HCT116 (cell line): ENCODE results near the gene TEX30. TPM values are rescaled to one million over a fixed set of nuclear protein-coding genes. Genes with fewer than 3 reads are reported as not detected.

Source experiments
- ATAC-seq: fragments of 200-7000 bp; cut with Tn5 transposase; 2 replicates; pipeline ENCODE4 v1.9.1; 2020; ENCODE audit warnings: mild to moderate bottlenecking, moderate library complexity
- BruUV-seq: library from RNA; stranded (reverse); fragments of 400-500 nt; replicated peaks from 2 replicates; lab custom pipeline; 2021; lab: Mats Ljungman, UMichigan
- CTCF ChIA-PET: fragments of 300-600 bp; sonication (Branson Sonifier 250); formaldehyde crosslinking; loops from one replicate; lab custom pipeline; 2021; ENCODE audit warnings: antibody characterized with exemption; lab: Charles Lee
- POLR2A ChIA-PET: fragments of 300-600, 350-600 bp; sonication (Branson Sonifier 250); formaldehyde crosslinking; loops from one replicate; lab custom pipeline; 2021; ENCODE audit warnings: antibody characterized with exemption; lab: Charles Lee
- RAD21 ChIA-PET, 2 experiments: fragments of 300-600 bp; sonication (Branson Sonifier 250); formaldehyde crosslinking; loops; one replicate each; lab custom pipeline; 2023; ENCODE audit warnings: low total read pairs in 2 of 2; ENCODE audit not compliant: uncharacterized antibody in 2 of 2, unreplicated experiment in 2 of 2, low non-redundant PET in 1 of 2; lab: Charles Lee
- DNase-seq: peaks from one replicate; pipeline ENCODE4 v3.0.0-alpha.2; 2010; ENCODE audit warnings: low read depth, low spot score
- H2AFZ ChIP-seq: fragments of 200-600 bp; shearing (Covaris generic), sonication (generic); 2 replicates; pipeline ENCODE4 v1.6.1; 2017; ENCODE audit warnings: low read depth, mixed run types, mixed read lengths, antibody characterized with exemption, low read length; ENCODE audit not compliant: poor library complexity, severe bottlenecking
- H3K27ac ChIP-seq: 2 replicates; pipeline ENCODE4 v1.5.1; 2012; ENCODE audit warnings: low read depth, low read length
- H3K27me3 ChIP-seq: fragments of 200-600 bp; sonication (generic); 2 replicates; pipeline ENCODE4 v1.6.1; 2016; ENCODE audit warnings: mixed run types, low read length, mixed read lengths; ENCODE audit not compliant: insufficient read depth
- H3K36me3 ChIP-seq, 2 experiments: fragments of 200-500 bp in 1 of 2; fragments of 200-600 bp in 1 of 2; sonication (Bioruptor generic) in 1 of 2; sonication (generic) in 1 of 2; 2 replicates each; pipeline versions ENCODE4 v1.5.1 to v1.6.1; 2014 to 2016; ENCODE audit warnings: low read length in 2 of 2, inconsistent platforms in 1 of 2, mixed read lengths in 1 of 2, mixed run types in 1 of 2; ENCODE audit not compliant: insufficient read depth in 2 of 2, control insufficient read depth in 1 of 2
- H3K4me1 ChIP-seq, 2 experiments: fragments of 200-600 bp in 1 of 2; sonication (generic) in 1 of 2; 2 replicates each; pipeline versions ENCODE4 v1.5.1 to v1.6.1; 2012 to 2017; ENCODE audit warnings: low read length in 2 of 2, inconsistent platforms in 1 of 2, mild to moderate bottlenecking in 1 of 2, mixed read lengths in 1 of 2, mixed run types in 1 of 2, moderate library complexity in 1 of 2; ENCODE audit not compliant: insufficient read depth in 2 of 2, control insufficient read depth in 1 of 2
- H3K4me2 ChIP-seq: fragments of 200-600 bp; sonication (generic); 2 replicates; pipeline ENCODE4 v1.6.1; 2017; ENCODE audit warnings: mixed run types, low read length, mixed read lengths
- H3K4me3 ChIP-seq, 2 experiments: fragments of 200-600 bp in 1 of 2; sonication (generic) in 1 of 2; replicated peaks in 1 of 2; 2 replicates each; pipeline ENCODE4 v1.5.1; 2011 to 2016; ENCODE audit warnings: low read length in 2 of 2, control low read depth in 1 of 2, low read depth in 1 of 2, mild to moderate bottlenecking in 1 of 2, mixed read lengths in 1 of 2, mixed run types in 1 of 2
- H3K79me2 ChIP-seq: fragments of 200-600 bp; sonication (generic); 2 replicates; pipeline ENCODE4 v1.6.1; 2017; ENCODE audit warnings: mild to moderate bottlenecking, mixed run types, low read length, moderate library complexity, mixed read lengths; ENCODE audit not compliant: insufficient read depth
- H3K9ac ChIP-seq: fragments of 200-600 bp; sonication (generic); 2 replicates; pipeline ENCODE4 v1.6.1; 2016; ENCODE audit warnings: low read length, mixed read lengths
- H3K9me2 ChIP-seq: fragments of 200-600 bp; sonication (generic), shearing (Covaris generic); 2 replicates; pipeline ENCODE4 v1.6.1; 2017; ENCODE audit warnings: mixed run types, mild to moderate bottlenecking, moderate library complexity; ENCODE audit not compliant: insufficient read depth
- H3K9me3 ChIP-seq, 2 experiments: fragments of 200-500 bp in 1 of 2; fragments of 200-600 bp in 1 of 2; sonication (Bioruptor generic) in 1 of 2; sonication (generic) in 1 of 2; 2 replicates each; pipeline ENCODE4 v1.6.1; 2014 to 2017; ENCODE audit warnings: low read length in 2 of 2, mixed read lengths in 2 of 2, inconsistent platforms in 1 of 2, low read depth in 1 of 2, mild to moderate bottlenecking in 1 of 2, mixed run types in 1 of 2, moderate library complexity in 1 of 2; ENCODE audit not compliant: control insufficient read depth in 1 of 2, insufficient read depth in 1 of 2
- H4K20me1 ChIP-seq: fragments of 200-600 bp; sonication (generic), shearing (Covaris generic); 2 replicates; pipeline ENCODE4 v1.6.1; 2017; ENCODE audit warnings: mixed run types, mild to moderate bottlenecking, moderate library complexity; ENCODE audit not compliant: insufficient read depth
- ATF3 ChIP-seq: IDR thresholded peaks from 2 replicates; pipeline ENCODE4 v1.6.1; 2012
- CEBPB ChIP-seq: IDR thresholded peaks from 2 replicates; pipeline ENCODE4 v1.6.1; 2012; ENCODE audit warnings: low read depth
- EGR1 ChIP-seq: IDR thresholded peaks from 2 replicates; pipeline ENCODE4 v1.6.1; 2012; ENCODE audit warnings: low read depth
- ELF1 ChIP-seq: IDR thresholded peaks from 2 replicates; pipeline ENCODE4 v1.6.1; 2012; ENCODE audit warnings: low read depth, borderline replicate concordance
- EZH2 ChIP-seq: fragments of 200-600 bp; sonication (generic); IDR thresholded peaks from 2 replicates; pipeline ENCODE4 v1.6.1; 2017; ENCODE audit warnings: antibody characterized with exemption, mixed run types
- EZH2phosphoT487 ChIP-seq: fragments of 200-600 bp; IDR thresholded peaks from 2 replicates; pipeline ENCODE4 v1.6.1; 2018; ENCODE audit warnings: antibody characterized with exemption, borderline replicate concordance
- JUND ChIP-seq: IDR thresholded peaks from 2 replicates; pipeline ENCODE4 v1.6.1; 2012
- MAX ChIP-seq: IDR thresholded peaks from 2 replicates; pipeline ENCODE4 v1.6.1; 2012
- POLR2A ChIP-seq: IDR thresholded peaks from 2 replicates; pipeline ENCODE4 v1.7.0; 2011; ENCODE audit warnings: borderline replicate concordance; ENCODE audit not compliant: insufficient read depth, insufficient read length; ENCODE audit errors: extremely low read depth
- POLR2AphosphoS5 ChIP-seq: IDR thresholded peaks from 2 replicates; pipeline ENCODE4 v1.6.1; 2011; ENCODE audit warnings: mild to moderate bottlenecking, low read depth, low read length, moderate library complexity
- RAD21 ChIP-seq: IDR thresholded peaks from 2 replicates; pipeline ENCODE4 v1.6.1; 2012; ENCODE audit warnings: low read depth, mild to moderate bottlenecking
- SIN3A ChIP-seq: IDR thresholded peaks from 2 replicates; pipeline ENCODE4 v1.6.1; 2012; ENCODE audit warnings: low read depth
- SP1 ChIP-seq: IDR thresholded peaks from 2 replicates; pipeline ENCODE4 v1.6.1; 2012; ENCODE audit warnings: low read depth
- SRF ChIP-seq: IDR thresholded peaks from 2 replicates; pipeline ENCODE4 v1.6.1; 2012; ENCODE audit warnings: low read depth
- YY1 ChIP-seq: IDR thresholded peaks from 2 replicates; pipeline ENCODE4 v1.6.1; 2011; ENCODE audit warnings: low read length, low read depth, moderate library complexity, mild to moderate bottlenecking; ENCODE audit not compliant: insufficient replicate concordance; ENCODE audit errors: extremely low read depth
- ZFX ChIP-seq: fragments of 450-650 bp; IDR thresholded peaks from 2 replicates; pipeline ENCODE4 v1.6.1; 2017
- intact Hi-C: fragments of 100-400 bp; cut with micrococcal nuclease; formaldehyde crosslinking; loops from 2 replicates; pipeline ENCODE4 v1.10.0; 2022
- total RNA-seq: library from RNA; stranded (reverse); gene quantifications from one replicate; pipeline ENCODE4 v1.2.1, GENCODE V29; 2021; ENCODE audit not compliant: unreplicated experiment
- TF ChIP-seq, protein P1 (sequence below), 3 experiments: fragments of 200-600 bp in 1 of 3; sonication (generic) in 1 of 3; IDR thresholded peaks in 2 of 3; conservative IDR thresholded peaks in 1 of 3; 2 replicates each; pipeline ENCODE4 v1.5.1; 2012 to 2017; ENCODE audit warnings: low read depth in 2 of 3, low read length in 2 of 3, antibody characterized with exemption in 1 of 3, borderline replicate concordance in 1 of 3, control low read depth in 1 of 3, mild to moderate bottlenecking in 1 of 3, mixed read lengths in 1 of 3, mixed run types in 1 of 3, moderate library complexity in 1 of 3; ENCODE audit not compliant: insufficient read depth in 1 of 3
- TF ChIP-seq, protein P2 (sequence below): IDR thresholded peaks from 2 replicates; pipeline ENCODE4 v1.6.1; 2011; ENCODE audit warnings: mild to moderate bottlenecking, low read length, moderate library complexity; ENCODE audit not compliant: insufficient replicate concordance; ENCODE audit errors: extremely low read depth

Gene TEX30
- total RNA-seq, 1 experiment from 2014 or later: 22.3 TPM

GRCh38 chr13:102763741-102764140, 9.8 kb downstream of the TEX30 start (continued):
- TF ChIP-seq, protein P1, sequence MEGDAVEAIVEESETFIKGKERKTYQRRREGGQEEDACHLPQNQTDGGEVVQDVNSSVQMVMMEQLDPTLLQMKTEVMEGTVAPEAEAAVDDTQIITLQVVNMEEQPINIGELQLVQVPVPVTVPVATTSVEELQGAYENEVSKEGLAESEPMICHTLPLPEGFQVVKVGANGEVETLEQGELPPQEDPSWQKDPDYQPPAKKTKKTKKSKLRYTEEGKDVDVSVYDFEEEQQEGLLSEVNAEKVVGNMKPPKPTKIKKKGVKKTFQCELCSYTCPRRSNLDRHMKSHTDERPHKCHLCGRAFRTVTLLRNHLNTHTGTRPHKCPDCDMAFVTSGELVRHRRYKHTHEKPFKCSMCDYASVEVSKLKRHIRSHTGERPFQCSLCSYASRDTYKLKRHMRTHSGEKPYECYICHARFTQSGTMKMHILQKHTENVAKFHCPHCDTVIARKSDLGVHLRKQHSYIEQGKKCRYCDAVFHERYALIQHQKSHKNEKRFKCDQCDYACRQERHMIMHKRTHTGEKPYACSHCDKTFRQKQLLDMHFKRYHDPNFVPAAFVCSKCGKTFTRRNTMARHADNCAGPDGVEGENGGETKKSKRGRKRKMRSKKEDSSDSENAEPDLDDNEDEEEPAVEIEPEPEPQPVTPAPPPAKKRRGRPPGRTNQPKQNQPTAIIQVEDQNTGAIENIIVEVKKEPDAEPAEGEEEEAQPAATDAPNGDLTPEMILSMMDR (IDR thresholded peaks at IDR 0.05 in 2 of 3, conservative IDR thresholded peaks at IDR 0.05 in 1 of 3; ENCODE audit: borderline replicate concordance in 1 of 3, insufficient read depth in 1 of 3, low read depth in 2 of 3, low read length in 2 of 3): no peak
- TF ChIP-seq CEBPB (no peak), EZH2 (no peak)

DNA sequence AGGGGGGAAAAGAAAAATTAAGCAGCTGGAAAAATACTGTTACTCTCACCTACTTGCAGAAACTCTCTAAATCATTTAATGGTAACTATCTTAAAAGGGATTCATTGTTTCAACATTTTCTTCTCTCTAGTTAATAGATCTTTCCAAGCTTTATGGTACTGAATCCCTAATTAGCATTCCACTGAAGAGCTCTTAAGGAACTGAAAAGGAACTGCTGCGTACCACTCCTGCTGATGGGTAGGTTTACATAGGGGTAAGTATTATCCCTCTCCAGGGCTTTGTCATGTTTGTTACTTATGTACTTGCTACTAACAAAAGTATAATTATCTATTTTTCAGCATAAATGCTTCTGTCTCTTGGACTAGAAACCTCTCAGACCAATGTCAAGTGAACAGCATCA, 12.5 kb downstream of the TEX30 start:
- ChIA-PET CTCF (no interaction called here), POLR2A (no interaction called here), RAD21 (no interaction called here)
- Histone ChIP-seq H3K79me2 (no peaks in the 10 kb centered on the region), H3K36me3 (no peaks in the 10 kb centered on the region), H3K9ac (no peak overlapping the region), H2AFZ (no peak overlapping the region), H3K27ac (no peak overlapping the region), H3K4me2 (no peak overlapping the region), H4K20me1 (no peaks in the 10 kb centered on the region), H3K27me3 (no peaks in the 10 kb centered on the region), H3K4me3 (no peak overlapping the region), H3K9me2 (no peaks in the 10 kb centered on the region), H3K9me3 (no peaks in the 10 kb centered on the region), H3K4me1 (no peaks in the 10 kb centered on the region)
- DNase-seq (no peak), ATAC-seq (no peak)
- intact Hi-C loops: no loop called here
- TF ChIP-seq SRF: no peak
- no peak for TF ChIP-seq EZH2phosphoT487
- TF ChIP-seq POLR2A: no peak
- TF ChIP-seq MAX: no peak
- TF ChIP-seq ATF3: no peak
- TF ChIP-seq RAD21: no peak
- no peak for TF ChIP-seq SP1
- TF ChIP-seq YY1: no peak
- no peak for TF ChIP-seq SIN3A
- TF ChIP-seq, protein P1 (IDR thresholded peaks at IDR 0.05 in 2 of 3, conservative IDR thresholded peaks at IDR 0.05 in 1 of 3; ENCODE audit: borderline replicate concordance in 1 of 3, insufficient read depth in 1 of 3, low read depth in 2 of 3, low read length in 2 of 3): no peak
- no peak for TF ChIP-seq ZFX
- TF ChIP-seq EGR1: no peak
- TF ChIP-seq POLR2AphosphoS5: no peak
- TF ChIP-seq, protein P2, sequence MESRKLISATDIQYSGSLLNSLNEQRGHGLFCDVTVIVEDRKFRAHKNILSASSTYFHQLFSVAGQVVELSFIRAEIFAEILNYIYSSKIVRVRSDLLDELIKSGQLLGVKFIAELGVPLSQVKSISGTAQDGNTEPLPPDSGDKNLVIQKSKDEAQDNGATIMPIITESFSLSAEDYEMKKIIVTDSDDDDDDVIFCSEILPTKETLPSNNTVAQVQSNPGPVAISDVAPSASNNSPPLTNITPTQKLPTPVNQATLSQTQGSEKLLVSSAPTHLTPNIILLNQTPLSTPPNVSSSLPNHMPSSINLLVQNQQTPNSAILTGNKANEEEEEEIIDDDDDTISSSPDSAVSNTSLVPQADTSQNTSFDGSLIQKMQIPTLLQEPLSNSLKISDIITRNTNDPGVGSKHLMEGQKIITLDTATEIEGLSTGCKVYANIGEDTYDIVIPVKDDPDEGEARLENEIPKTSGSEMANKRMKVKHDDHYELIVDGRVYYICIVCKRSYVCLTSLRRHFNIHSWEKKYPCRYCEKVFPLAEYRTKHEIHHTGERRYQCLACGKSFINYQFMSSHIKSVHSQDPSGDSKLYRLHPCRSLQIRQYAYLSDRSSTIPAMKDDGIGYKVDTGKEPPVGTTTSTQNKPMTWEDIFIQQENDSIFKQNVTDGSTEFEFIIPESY: no peak
- no peak for TF ChIP-seq ELF1
- no peak for TF ChIP-seq JUND
- TF ChIP-seq CEBPB: no peak
- no TSS peak for BruUV-seq
